ENCODE measurements around the gene PALM. TPM values are rescaled to one million over a fixed set of nuclear protein-coding genes. Genes with fewer than 3 reads are reported as not detected.
A peak's percentile ranks its signal among the peaks of the same experiment; 100 is the strongest.

PALM gene
- total RNA-seq, 4 donors from 2014 or later: 12.6 to 91.0 (median 42.2) TPM

DNA sequence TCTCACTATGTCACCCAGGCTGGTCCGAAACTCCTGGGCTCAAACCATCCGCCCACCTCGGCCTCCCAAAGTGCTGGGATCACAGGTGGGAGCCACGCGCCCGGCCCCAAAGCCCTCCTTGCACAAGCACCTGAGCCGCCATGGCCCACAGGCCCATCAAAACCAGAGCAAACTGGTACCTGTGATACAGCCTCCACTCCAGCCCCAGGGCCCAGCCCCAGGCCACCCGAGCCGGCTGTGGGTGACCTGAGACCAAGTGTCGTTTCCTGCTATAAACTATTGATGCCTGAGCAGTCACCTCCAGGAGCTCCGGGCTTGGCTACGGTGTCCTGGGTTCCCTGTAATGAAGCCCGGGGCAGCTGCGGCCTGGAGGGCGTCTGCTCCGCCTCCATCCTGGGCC, 78.8 kb downstream of the PALM start:
- Histone ChIP-seq H3K27ac (no peak overlapping the region), H3K4me3 (no peak overlapping the region), H3K36me3 (no peaks in the 10 kb centered on the region), H3K9me3 (no peaks in the 10 kb centered on the region), H3K27me3 (no peaks in the 10 kb centered on the region), H3K4me1 (no peaks in the 10 kb centered on the region)
- TF ChIP-seq, protein P1, sequence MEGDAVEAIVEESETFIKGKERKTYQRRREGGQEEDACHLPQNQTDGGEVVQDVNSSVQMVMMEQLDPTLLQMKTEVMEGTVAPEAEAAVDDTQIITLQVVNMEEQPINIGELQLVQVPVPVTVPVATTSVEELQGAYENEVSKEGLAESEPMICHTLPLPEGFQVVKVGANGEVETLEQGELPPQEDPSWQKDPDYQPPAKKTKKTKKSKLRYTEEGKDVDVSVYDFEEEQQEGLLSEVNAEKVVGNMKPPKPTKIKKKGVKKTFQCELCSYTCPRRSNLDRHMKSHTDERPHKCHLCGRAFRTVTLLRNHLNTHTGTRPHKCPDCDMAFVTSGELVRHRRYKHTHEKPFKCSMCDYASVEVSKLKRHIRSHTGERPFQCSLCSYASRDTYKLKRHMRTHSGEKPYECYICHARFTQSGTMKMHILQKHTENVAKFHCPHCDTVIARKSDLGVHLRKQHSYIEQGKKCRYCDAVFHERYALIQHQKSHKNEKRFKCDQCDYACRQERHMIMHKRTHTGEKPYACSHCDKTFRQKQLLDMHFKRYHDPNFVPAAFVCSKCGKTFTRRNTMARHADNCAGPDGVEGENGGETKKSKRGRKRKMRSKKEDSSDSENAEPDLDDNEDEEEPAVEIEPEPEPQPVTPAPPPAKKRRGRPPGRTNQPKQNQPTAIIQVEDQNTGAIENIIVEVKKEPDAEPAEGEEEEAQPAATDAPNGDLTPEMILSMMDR (IDR thresholded peaks at IDR 0.05): no peak
- no peak for TF ChIP-seq POLR2A (IDR thresholded peaks at IDR 0.05)
- intact Hi-C loops (cut with DNase I; ENCODE audit: low total_unique reads): no loop called here
- DNase-seq: no peak

DNA sequence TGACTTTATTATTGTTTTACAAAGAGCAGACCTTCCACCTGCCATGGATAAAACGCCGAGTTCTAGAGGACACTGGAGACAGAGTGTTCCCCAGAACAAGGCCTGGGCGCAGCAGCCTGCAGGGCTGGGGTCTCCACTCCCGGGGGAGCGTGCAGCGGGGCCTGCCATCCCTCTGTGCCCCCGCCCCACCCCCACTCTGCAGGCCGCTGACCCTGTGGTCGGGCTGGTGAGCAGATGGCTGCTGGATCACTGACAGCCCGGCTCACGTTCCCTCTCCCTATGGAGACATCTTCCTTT, 79.9 kb downstream of the PALM start:
- Histone ChIP-seq H3K4me1 (no peaks in the 10 kb centered on the region), H3K27ac (peak overlapping the region; percentile 52 to 58), H3K27me3 (no peaks in the 10 kb centered on the region), H3K9me3 (no peaks in the 10 kb centered on the region), H3K4me3 (no peak overlapping the region), H3K36me3 (no peaks in the 10 kb centered on the region)
- no peak for TF ChIP-seq POLR2A (IDR thresholded peaks at IDR 0.05)
- TF ChIP-seq, protein P1 (IDR thresholded peaks at IDR 0.05): no peak
- intact Hi-C loops (cut with DNase I; ENCODE audit: low total_unique reads): no loop called here
- DNase-seq: no peak

DNA sequence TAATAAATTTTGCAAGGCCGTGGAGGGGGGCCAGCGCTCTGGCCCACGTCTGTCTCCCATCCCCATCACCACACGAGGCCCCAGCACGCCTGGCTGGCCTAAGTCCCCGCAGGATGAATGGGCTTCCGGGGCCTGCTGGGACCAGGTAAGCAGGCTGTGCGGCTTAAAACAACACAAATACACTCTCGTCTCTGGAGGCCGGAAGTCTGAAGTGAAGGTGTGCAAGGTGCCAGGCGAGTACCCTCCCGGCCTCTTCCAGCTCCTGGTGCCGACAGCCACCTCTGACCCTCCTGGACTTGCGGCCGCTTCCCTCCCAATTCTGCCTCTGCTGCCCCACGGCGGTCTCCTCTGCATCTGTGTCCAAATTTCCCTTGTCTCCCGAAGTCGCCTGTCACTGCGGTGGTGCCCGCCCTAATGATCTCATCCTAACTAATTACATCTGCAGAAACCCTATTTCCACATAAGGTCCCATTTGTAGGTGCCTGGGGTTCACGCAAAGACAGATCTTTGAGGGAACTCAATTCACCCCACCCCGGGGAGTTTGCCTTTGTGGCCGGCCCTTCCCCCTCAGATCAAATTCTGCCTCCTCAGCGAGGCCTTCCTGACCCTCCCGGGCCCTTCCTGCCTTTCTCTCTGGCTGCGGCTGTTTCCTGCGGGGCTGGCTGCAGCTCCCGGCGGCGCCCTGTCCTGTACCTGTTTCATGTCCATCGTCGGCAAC, 80.4 kb downstream of the PALM start:
- DNase-seq: no peak
- Histone ChIP-seq H3K4me3 (no peak overlapping the region), H3K27me3 (no peaks in the 10 kb centered on the region), H3K9me3 (no peaks in the 10 kb centered on the region), H3K36me3 (no peaks in the 10 kb centered on the region), H3K27ac (peak overlapping the region; percentile 52 to 58), H3K4me1 (no peaks in the 10 kb centered on the region)
- TF ChIP-seq, protein P1 (IDR thresholded peaks at IDR 0.05): no peak
- no peak for TF ChIP-seq POLR2A (IDR thresholded peaks at IDR 0.05)
- intact Hi-C loops (cut with DNase I; ENCODE audit: low total_unique reads): no loop called here

DNA sequence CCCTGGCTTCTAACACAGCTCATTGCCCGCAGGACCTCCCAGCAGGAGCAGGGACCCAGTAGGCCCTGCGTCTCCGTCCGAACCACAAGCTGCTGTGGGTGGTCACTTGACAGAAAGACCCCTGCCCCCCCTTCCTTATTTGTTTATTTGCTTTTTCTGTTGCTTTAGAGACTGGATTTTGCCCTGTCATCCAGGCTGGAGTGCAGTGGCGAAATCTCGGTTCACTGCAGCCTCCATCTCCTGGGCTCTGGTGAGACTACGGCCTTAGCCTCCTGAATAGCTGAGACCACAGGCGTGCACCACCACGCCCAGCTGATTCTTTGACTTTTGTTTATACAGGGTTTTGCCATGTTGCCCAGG, 80.9 kb downstream of the PALM start:
- TF ChIP-seq, protein P1 (IDR thresholded peaks at IDR 0.05): no peak
- TF ChIP-seq POLR2A (IDR thresholded peaks at IDR 0.05): no peak
- intact Hi-C loops (cut with DNase I; ENCODE audit: low total_unique reads): no loop called here
- no peak overlapping the region for H3K4me3 ChIP-seq
- H3K4me1 ChIP-seq: no peaks in the 10 kb centered on the region
- peak overlapping the region in 1 of 2 donors; percentile 58 for H3K27ac ChIP-seq
- H3K9me3 ChIP-seq: no peaks in the 10 kb centered on the region
- no peak for DNase-seq
- no peaks in the 10 kb centered on the region for H3K36me3 ChIP-seq
- H3K27me3 ChIP-seq: no peaks in the 10 kb centered on the region

DNA sequence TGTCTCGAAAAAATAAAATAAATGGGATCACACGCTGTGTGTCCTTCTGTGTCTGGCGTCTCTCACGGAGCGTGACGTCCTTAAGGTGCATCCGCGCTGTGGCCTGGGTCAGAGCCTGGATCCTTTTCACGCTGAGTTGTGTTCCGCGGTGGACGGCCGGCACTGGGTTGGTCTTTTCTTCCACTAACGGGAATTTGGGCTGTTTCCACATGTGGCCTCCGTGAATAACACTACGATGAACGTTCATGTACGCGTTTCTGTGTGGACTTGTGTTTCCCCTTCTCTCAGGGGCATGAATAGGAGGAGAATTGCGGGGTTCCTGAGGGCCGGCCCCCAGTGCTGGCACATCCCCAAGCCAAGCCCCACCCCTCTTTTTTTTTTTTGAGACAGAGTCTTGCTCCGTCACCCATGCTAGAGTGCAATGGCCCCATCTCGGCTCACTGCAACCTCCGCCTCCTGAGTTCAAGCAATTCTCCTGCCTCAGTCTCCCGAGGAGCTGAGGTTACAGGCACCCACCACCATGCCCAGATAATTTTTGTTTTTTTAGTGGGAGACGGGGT, 82.4 kb downstream of the PALM start:
- no peak for DNase-seq
- TF ChIP-seq POLR2A (IDR thresholded peaks at IDR 0.05): no peak
- Histone ChIP-seq H3K27ac (no peak overlapping the region), H3K4me1 (peaks cover 0 to 3% of the 10 kb centered on the region in 2 donors), H3K4me3 (no peak overlapping the region), H3K9me3 (no peaks in the 10 kb centered on the region), H3K36me3 (no peaks in the 10 kb centered on the region), H3K27me3 (no peaks in the 10 kb centered on the region)
- intact Hi-C loops (cut with DNase I; ENCODE audit: low total_unique reads): no loop called here
